A673 (cell line): ENCODE measurements around the gene SLC35G6. TPM values are rescaled to one million over a fixed set of nuclear protein-coding genes. Genes with fewer than 3 reads are reported as not detected.
A peak's percentile ranks its signal among the peaks of the same experiment; 100 is the strongest.

Experiments
- BruUV-seq: library from RNA; stranded (reverse); fragments of 400-500 nt; replicated peaks from 2 replicates; lab custom pipeline; 2021; lab: Mats Ljungman, UMichigan
- CTCF ChIA-PET: fragments of 300-600 bp; sonication (Branson Sonifier 250); formaldehyde crosslinking; loops from one replicate; lab custom pipeline; 2022; ENCODE audit warnings: antibody characterized with exemption; lab: Charles Lee
- POLR2A ChIA-PET: fragments of 300-600 bp; sonication (Branson Sonifier 250); formaldehyde crosslinking; loops from one replicate; lab custom pipeline; 2022; ENCODE audit warnings: antibody characterized with exemption; ENCODE audit not compliant: low non-redundant PET; lab: Charles Lee
- DNase-seq: peaks from one replicate; pipeline ENCODE4 v3.0.0-alpha.2; 2015; ENCODE audit warnings: low spot score
- H3K27ac ChIP-seq: fragments of 200-600 bp; sonication (generic); 2 replicates; pipeline ENCODE4 v1.5.1; 2016; ENCODE audit warnings: mixed run types, low read depth, mild to moderate bottlenecking, mixed read lengths, antibody characterized with exemption, low read length; ENCODE audit not compliant: poor library complexity, severe bottlenecking
- H3K27me3 ChIP-seq: fragments of 200-600 bp; sonication (generic); replicated peaks from 2 replicates; pipeline ENCODE4 v1.6.1; 2017; ENCODE audit warnings: mixed run types, low read depth, mild to moderate bottlenecking, mixed read lengths, antibody characterized with exemption, low read length; ENCODE audit not compliant: insufficient read depth, poor library complexity
- H3K36me3 ChIP-seq: fragments of 200-600 bp; sonication (generic); 2 replicates; pipeline ENCODE4 v1.6.1; 2016; ENCODE audit warnings: mixed run types, mild to moderate bottlenecking, mixed read lengths, antibody characterized with exemption, low read length; ENCODE audit not compliant: insufficient read depth, poor library complexity, severe bottlenecking
- H3K4me1 ChIP-seq: fragments of 200-600 bp; sonication (generic); 2 replicates; pipeline ENCODE4 v1.6.1; 2017; ENCODE audit warnings: mixed run types, mild to moderate bottlenecking, mixed read lengths, antibody characterized with exemption, low read length; ENCODE audit not compliant: insufficient read depth, poor library complexity, severe bottlenecking
- H3K4me3 ChIP-seq: fragments of 200-600 bp; sonication (generic); 2 replicates; pipeline ENCODE4 v1.5.1; 2016; ENCODE audit warnings: low read depth, mixed run types, mild to moderate bottlenecking, mixed read lengths, low read length; ENCODE audit not compliant: poor library complexity, severe bottlenecking
- H3K9me3 ChIP-seq: fragments of 200-600 bp; sonication (generic); 2 replicates; pipeline ENCODE4 v1.6.1; 2016; ENCODE audit warnings: mixed run types, low read depth, mild to moderate bottlenecking, mixed read lengths, antibody characterized with exemption, low read length; ENCODE audit not compliant: poor library complexity, severe bottlenecking
- CTCF ChIP-seq: fragments of 300-800, 200-600 bp; sonication (generic); conservative IDR thresholded peaks from 2 replicates; pipeline ENCODE4 v1.5.1; 2017; ENCODE audit warnings: low read depth, mild to moderate bottlenecking, antibody characterized with exemption, low read length, moderate library complexity, mixed read lengths
- EZH2 ChIP-seq: fragments of 200-600 bp; sonication (generic); IDR thresholded peaks from 2 replicates; pipeline ENCODE4 v1.6.1; 2017; ENCODE audit warnings: borderline replicate concordance, low read depth, mild to moderate bottlenecking, mixed read lengths, antibody characterized with exemption, low read length; ENCODE audit not compliant: poor library complexity, severe bottlenecking
- intact Hi-C: fragments of 100-400 bp; cut with micrococcal nuclease; formaldehyde crosslinking; loops from one replicate; pipeline ENCODE4 v1.10.0; 2022; ENCODE audit not compliant: unreplicated experiment
- total RNA-seq: library from RNA; stranded (reverse); gene quantifications from 2 replicates; pipeline ENCODE4 v1.2.3, GENCODE V29; 2021

SLC35G6 gene
- total RNA-seq, 1 experiment from 2014 or later: not detected

DNA sequence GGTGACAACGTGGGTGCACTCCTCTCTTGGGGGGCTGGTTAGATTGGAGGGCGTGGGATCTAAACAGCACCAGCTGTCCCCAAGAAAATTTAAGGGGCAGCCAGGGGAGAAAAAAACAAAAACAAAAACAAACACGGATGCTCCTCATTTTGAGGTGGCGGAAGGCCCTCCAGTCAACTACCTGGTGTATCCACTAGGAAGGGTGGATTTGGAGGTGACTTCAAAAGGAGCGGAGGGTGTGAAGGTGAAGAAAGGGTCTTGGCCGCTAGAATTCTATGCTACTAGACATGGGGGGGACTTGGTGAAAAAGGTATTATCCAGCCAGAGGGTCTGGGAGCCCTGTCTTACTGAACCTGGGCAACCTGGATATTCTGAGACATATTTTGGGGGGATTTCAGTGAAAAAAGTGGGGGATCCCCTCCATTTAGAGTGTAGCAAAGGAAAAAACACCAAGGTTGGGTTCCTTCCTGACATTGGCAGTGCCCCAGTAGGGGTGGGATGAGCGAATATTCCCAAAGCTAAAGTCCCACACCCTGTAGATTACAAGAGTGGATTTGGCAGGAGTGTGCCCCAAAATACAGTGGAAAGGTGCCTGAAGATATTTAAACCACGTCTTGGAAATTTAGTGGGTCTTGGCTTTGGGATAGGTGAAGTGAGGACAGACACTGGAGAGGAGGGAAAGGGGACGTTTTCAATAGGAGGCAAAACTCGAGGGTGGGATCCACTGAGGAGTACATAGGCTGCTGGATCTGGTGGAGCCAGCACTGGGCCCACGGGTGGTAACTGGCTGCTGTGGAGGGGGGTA is 42.4 kb upstream of the SLC35G6 start:
- peak overlapping the region; percentile 41 for H3K27ac ChIP-seq
- no peaks in the 10 kb centered on the region for H3K36me3 ChIP-seq
- ChIA-PET POLR2A (interaction anchor here (0.7 kb wide), 1 partner anchor 26 kb away, joined by 5 read pairs; no protein-coding TSS in a partner anchor), CTCF (no interaction called here)
- TF ChIP-seq EZH2 (no peak), CTCF (no peak)
- no TSS peak for BruUV-seq
- peaks cover 42% of the 10 kb centered on the region for H3K4me1 ChIP-seq
- H3K9me3 ChIP-seq: no peaks in the 10 kb centered on the region
- H3K4me3 ChIP-seq: peak overlapping the region; percentile 90
- DNase-seq: no peak
- intact Hi-C loops: loop anchor here (5.0 kb wide), 2 partner anchors 82 to 248 kb away; partner anchors contain the start of genes TMEM95, TP53 and WRAP53
- H3K27me3 ChIP-seq: no peaks in the 10 kb centered on the region

- H3K27me3 ChIP-seq: no peaks in the 10 kb centered on the region
- no peaks in the 10 kb centered on the region for H3K36me3 ChIP-seq
- ChIA-PET POLR2A (no interaction called here), CTCF (interaction anchor here (0.7 kb wide), 1 partner anchor 121 kb away, joined by 3 read pairs; no protein-coding TSS in a partner anchor)
- no peaks in the 10 kb centered on the region for H3K9me3 ChIP-seq
- BruUV-seq: no TSS peak
- H3K4me1 ChIP-seq: peaks cover 50% of the 10 kb centered on the region
- no peak for DNase-seq
- intact Hi-C loops: loop anchor here (1.0 to 5.0 kb wide), 3 partner anchors 45 to 248 kb away; partner anchors contain the start of genes POLR2A, TMEM95, TP53 and WRAP53
- H3K27ac ChIP-seq: peak within 1 kb of the TSS; percentile 97
- peak within 1 kb of the TSS; percentile 90 for H3K4me3 ChIP-seq
- TF ChIP-seq CTCF (no peak), EZH2 (no peak)
Measured at GRCh38 chr17:7439462-7440112, 41.7 kb upstream of the SLC35G6 start, which contains the start of gene FGF11. TSS of gene FGF11 (plus strand) at chr17:7439512. CDS start at chr17:7439621, 109 bp downstream.

GRCh38 chr17:7440113-7440833 is 41.0 kb upstream of the SLC35G6 start:
- H3K27ac ChIP-seq: peak overlapping the region; percentile 97
- peak overlapping the region; percentile 90 for H3K4me3 ChIP-seq
- intact Hi-C loops: loop anchor here (1.0 kb wide), 1 partner anchor 44 kb away; the partner anchor contains the start of gene POLR2A

More at GRCh38 chr17:7440113-7440833, 41.0 kb upstream of the SLC35G6 start:
- ChIA-PET POLR2A (interaction anchor here (0.6 kb wide), 2 partner anchors 14 to 246 kb away, joined by 3 to 13 read pairs; no protein-coding TSS in a partner anchor), CTCF (interaction anchor here (0.7 to 1.9 kb wide), 2 partner anchors 120 kb away, joined by 3 to 7 read pairs; no protein-coding TSS in a partner anchor)
- no peaks in the 10 kb centered on the region for H3K9me3 ChIP-seq
- peak; percentile 84 for DNase-seq
- H3K4me1 ChIP-seq: peaks cover 55% of the 10 kb centered on the region
- TF ChIP-seq CTCF (no peak), EZH2 (no peak)
- H3K36me3 ChIP-seq: no peaks in the 10 kb centered on the region
- BruUV-seq: TSS peak; percentile 53
- H3K27me3 ChIP-seq: no peaks in the 10 kb centered on the region
